ENCODE results near the gene SYT7. TPM values are rescaled to one million over a fixed set of nuclear protein-coding genes. Genes with fewer than 3 reads are reported as not detected.

Gene SYT7
- total RNA-seq, 4 donors from 2014 or later, result 1.5 to 7.5 (median 5.1) TPM

GRCh38 chr11:61598374-61598773 lies 17.5 kb upstream of the SYT7 start:
- intact Hi-C loops (cut with DNase I; ENCODE audit: low total_unique reads), result no loop called here
- H3K4me3 ChIP-seq (ENCODE audit: low read depth, poor library complexity, severe bottlenecking), result no peak overlapping the region
- TF ChIP-seq POLR2A (IDR thresholded peaks at IDR 0.05) (no peak), CTCF (IDR thresholded peaks at IDR 0.05) (no peak)
- DNase-seq (ENCODE audit: low spot score in 2 of 2), result no peak
- WGBS, 2 donors, result 65 to 71% methylated on average over 3 of the region's 3 CpGs

- 86 to 90% methylated on average over 7 of the region's 7 CpGs for WGBS, 2 donors
- H3K4me3 ChIP-seq (ENCODE audit: low read depth, poor library complexity, severe bottlenecking), result no peak overlapping the region
- intact Hi-C loops (cut with DNase I; ENCODE audit: low total_unique reads), result no loop called here
- DNase-seq (ENCODE audit: low spot score in 2 of 2), result no peak
- no peak for TF ChIP-seq CTCF (IDR thresholded peaks at IDR 0.05)
- TF ChIP-seq POLR2A (IDR thresholded peaks at IDR 0.05), result no peak
Observed at GRCh38 chr11:61596990-61597389, 16.1 kb upstream of the SYT7 start.

- no peak for TF ChIP-seq POLR2A (IDR thresholded peaks at IDR 0.05)
- no peak for TF ChIP-seq CTCF (IDR thresholded peaks at IDR 0.05)
- no peak for DNase-seq (ENCODE audit: low spot score in 2 of 2)
- H3K4me3 ChIP-seq (ENCODE audit: low read depth, poor library complexity, severe bottlenecking), result no peak overlapping the region
- intact Hi-C loops (cut with DNase I; ENCODE audit: low total_unique reads), result no loop called here
- 88 to 94% methylated on average over 1 of the region's 1 CpG for WGBS, 2 donors
Observed at GRCh38 chr11:61596542-61596941, 15.7 kb upstream of the SYT7 start.

GRCh38 chr11:61594907-61595257 lies 14.0 kb upstream of the SYT7 start:
- intact Hi-C loops (cut with DNase I; ENCODE audit: low total_unique reads), result no loop called here
- no peak for DNase-seq (ENCODE audit: low spot score in 2 of 2)
- 75 to 76% methylated on average over 5 of the region's 5 CpGs for WGBS, 2 donors
- no peak overlapping the region for H3K4me3 ChIP-seq (ENCODE audit: low read depth, poor library complexity, severe bottlenecking)
- TF ChIP-seq CTCF (IDR thresholded peaks at IDR 0.05) (no peak), POLR2A (IDR thresholded peaks at IDR 0.05) (no peak)

GRCh38 chr11:61593151-61593550 lies 12.3 kb upstream of the SYT7 start:
- H3K4me3 ChIP-seq (ENCODE audit: low read depth, poor library complexity, severe bottlenecking), result no peak overlapping the region
- WGBS, 2 donors, result 98 to 100% methylated on average over 2 of the region's 2 CpGs
- no peak for DNase-seq (ENCODE audit: low spot score in 2 of 2)
- TF ChIP-seq CTCF (IDR thresholded peaks at IDR 0.05) (no peak), POLR2A (IDR thresholded peaks at IDR 0.05) (no peak)
- intact Hi-C loops (cut with DNase I; ENCODE audit: low total_unique reads), result no loop called here

- no peak overlapping the region for H3K4me3 ChIP-seq (ENCODE audit: low read depth, poor library complexity, severe bottlenecking)
- 77 to 86% methylated on average over 7 of the region's 7 CpGs for WGBS, 2 donors
- no peak for DNase-seq (ENCODE audit: low spot score in 2 of 2)
- no peak for TF ChIP-seq POLR2A (IDR thresholded peaks at IDR 0.05)
- intact Hi-C loops (cut with DNase I; ENCODE audit: low total_unique reads), result no loop called here
Observed at GRCh38 chr11:61592176-61592575, 11.3 kb upstream of the SYT7 start.

All from lower leg skin (tissue), 4 donors.